Aorta (tissue), 5 donors: ENCODE results near the gene CD2. TPM values are rescaled to one million over a fixed set of nuclear protein-coding genes. Genes with fewer than 3 reads are reported as not detected.
A peak's percentile ranks its signal among the peaks of the same experiment; 100 is the strongest.

Experiments
- ATAC-seq: fragments of 200-7000 bp; cut with Tn5 transposase; one replicate; pipeline ENCODE4 v1.9.1; 2022; ENCODE audit warnings: moderate library complexity; ENCODE audit not compliant: low FRiP score
- DNase-seq, 2 donors: peaks; one replicate each; pipeline ENCODE4 v3.0.0-alpha.2; 2020
- H3K27ac ChIP-seq, 2 donors: one replicate each; pipeline ENCODE4 v1.5.1; 2013; ENCODE audit warnings: low read length in 2 of 2, mild to moderate bottlenecking in 2 of 2, moderate library complexity in 2 of 2, control low read depth in 1 of 2, inconsistent platforms in 1 of 2, low read depth in 1 of 2
- H3K27me3 ChIP-seq, 2 donors: one replicate each; pipeline ENCODE4 v1.6.1; 2013; ENCODE audit warnings: control low read depth in 1 of 2, low read length in 1 of 2, mild to moderate bottlenecking in 1 of 2, moderate library complexity in 1 of 2; ENCODE audit not compliant: insufficient read depth in 2 of 2, control insufficient read depth in 1 of 2
- H3K36me3 ChIP-seq, 2 donors: one replicate each; pipeline ENCODE4 v1.6.1; 2013; ENCODE audit warnings: control low read depth in 1 of 2, low read length in 1 of 2, mild to moderate bottlenecking in 1 of 2; ENCODE audit not compliant: insufficient read depth in 2 of 2, control insufficient read depth in 1 of 2
- H3K4me1 ChIP-seq, 2 donors: one replicate each; pipeline ENCODE4 v1.6.1; 2013; ENCODE audit warnings: low read length in 2 of 2, control low read depth in 1 of 2, mild to moderate bottlenecking in 1 of 2, moderate library complexity in 1 of 2; ENCODE audit not compliant: insufficient read depth in 2 of 2, control insufficient read depth in 1 of 2
- H3K4me3 ChIP-seq, 2 donors: one replicate each; pipeline ENCODE4 v1.5.1; 2013; ENCODE audit warnings: low read length in 2 of 2, control low read depth in 1 of 2, mild to moderate bottlenecking in 1 of 2
- H3K9me3 ChIP-seq: one replicate; pipeline ENCODE4 v1.6.1; 2013; ENCODE audit warnings: mild to moderate bottlenecking, low read length; ENCODE audit not compliant: control insufficient read depth
- WGBS, 2 donors: extraction: QIAGEN DNeasy Blood & Tissue Kit; methylation state at CpG; one replicate each; pipeline ENCODE4 v1.1.7; 2013; 5-methylcytosine and 5-hydroxymethylcytosine counted together
- intact Hi-C, 2 donors: fragments of 100-400 bp; cut with DNase I; formaldehyde crosslinking; loops; one replicate each; pipeline versions ENCODE4 v1.14.2 to v1.15.0; 2022
- long read RNA-seq, 2 donors: library from polyadenylated mRNA; unstranded; transcript quantifications; one replicate each; pipeline ENCODE4 v2.0.0, GENCODE V29; 2020 to 2021
- polyA plus RNA-seq, 2 donors: library from polyadenylated mRNA; stranded (reverse); fragments of 200-250 nt; gene quantifications; one replicate each; pipeline ENCODE4 v1.2.3, GENCODE V29; 2013
- total RNA-seq, 2 donors: library from RNA; stranded (reverse); fragmentation: NEBNext Ultra II Directional; extraction: Animal tissue kit (Norgen Biotek cat#: 25700); gene quantifications; one replicate each; pipeline ENCODE4 v1.2.1, GENCODE V29; 2021
- donor health status: healthy with polysubstance abuse.
- donor health status: Bipolar disorder and iron deficiency.
- donor health status: DM: no; HTN: no; CAD: no.
- donor health status: DM: no; HTN: no; CAD: no.
- donor health status: DM: yes; HTN: yes; CAD: no.

CD2 gene, protein sequence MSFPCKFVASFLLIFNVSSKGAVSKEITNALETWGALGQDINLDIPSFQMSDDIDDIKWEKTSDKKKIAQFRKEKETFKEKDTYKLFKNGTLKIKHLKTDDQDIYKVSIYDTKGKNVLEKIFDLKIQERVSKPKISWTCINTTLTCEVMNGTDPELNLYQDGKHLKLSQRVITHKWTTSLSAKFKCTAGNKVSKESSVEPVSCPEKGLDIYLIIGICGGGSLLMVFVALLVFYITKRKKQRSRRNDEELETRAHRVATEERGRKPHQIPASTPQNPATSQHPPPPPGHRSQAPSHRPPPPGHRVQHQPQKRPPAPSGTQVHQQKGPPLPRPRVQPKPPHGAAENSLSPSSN
- total RNA-seq, result 1 to 10 TPM; 4.3 to 5.5 TPM
- polyA plus RNA-seq, result 10 to 100 TPM in 1 of 2 donors, under 1 TPM in 1; 0.74 to 12.0 TPM
- long read RNA-seq, donor 1, transcript CD2-202 (5 exons, 1,609 nt), result major isoform, 5 of 6 reads
- long read RNA-seq, donor 1, partial matches to known transcripts, result 0 of 6 reads
- long read RNA-seq, donor 1, other reads (novel, unspliced or antisense), result 1 of 6 reads
- long read RNA-seq, donor 2, partial matches to known transcripts, result 0 of 2 reads
- long read RNA-seq, donor 2, other reads (novel, unspliced or antisense), result 1 of 2 reads

DNA sequence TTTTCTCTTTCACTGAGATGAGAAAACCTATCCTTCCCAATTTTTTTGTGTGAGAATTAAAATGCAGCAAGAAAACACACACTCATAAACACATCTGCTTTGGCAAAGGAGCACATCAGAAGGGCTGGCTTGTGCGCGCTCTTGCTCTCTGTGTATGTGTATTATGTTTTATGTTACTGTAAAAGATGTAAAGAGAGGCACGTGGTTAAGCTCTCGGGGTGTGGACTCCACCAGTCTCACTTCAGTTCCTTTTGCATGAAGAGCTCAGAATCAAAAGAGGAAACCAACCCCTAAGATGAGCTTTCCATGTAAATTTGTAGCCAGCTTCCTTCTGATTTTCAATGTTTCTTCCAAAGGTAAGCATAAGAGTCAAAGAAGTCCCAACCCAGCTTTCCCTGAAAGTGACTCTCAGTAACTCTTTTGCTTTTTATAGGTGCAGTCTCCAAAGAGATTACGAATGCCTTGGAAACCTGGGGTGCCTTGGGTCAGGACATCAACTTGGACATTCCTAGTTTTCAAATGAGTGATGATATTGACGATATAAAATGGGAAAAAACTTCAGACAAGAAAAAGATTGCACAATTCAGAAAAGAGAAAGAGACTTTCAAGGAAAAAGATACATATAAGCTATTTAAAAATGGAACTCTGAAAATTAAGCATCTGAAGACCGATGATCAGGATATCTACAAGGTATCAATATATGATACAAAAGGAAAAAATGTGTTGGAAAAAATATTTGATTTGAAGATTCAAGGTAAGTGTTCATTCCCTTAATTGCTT, at the start of gene CD2:
CD2 (plus strand) TSS at position 233 of the 780 bp plus-strand sequence; CDS start at position 296, 63 bp downstream.
- no peaks in the 10 kb centered on the region for H3K36me3 ChIP-seq
- H3K27ac ChIP-seq, result no peak within 1 kb of the TSS
- ATAC-seq (no peak), DNase-seq (no peak)
- H3K4me1 ChIP-seq, result no peaks in the 10 kb centered on the region
- WGBS, 2 donors, result 83 to 86% methylated on average over 7 of the region's 7 CpGs
- H3K9me3 ChIP-seq, result no peaks in the 10 kb centered on the region
- no peak within 1 kb of the TSS for H3K4me3 ChIP-seq
- intact Hi-C loops, result no loop called here
- H3K27me3 ChIP-seq, result no peaks in the 10 kb centered on the region

GRCh38 chr1:116706123-116706522, 48.1 kb upstream of the CD2 start:
- Histone ChIP-seq H3K4me3 (no peak overlapping the region), H3K36me3 (no peaks in the 10 kb centered on the region), H3K4me1 (peaks cover 0 to 5% of the 10 kb centered on the region in 2 donors), H3K27me3 (no peaks in the 10 kb centered on the region), H3K9me3 (no peaks in the 10 kb centered on the region), H3K27ac (no peak overlapping the region)
- intact Hi-C loops, result no loop called here
- 83 to 91% methylated on average over 2 of the region's 2 CpGs for WGBS, 2 donors
- DNase-seq (no peak), ATAC-seq (no peak)

- no peak overlapping the region for H3K4me3 ChIP-seq
- H3K4me1 ChIP-seq, result peaks cover 0 to 8% of the 10 kb centered on the region in 2 donors
- no peak for ATAC-seq
- intact Hi-C loops, result no loop called here
- no peak overlapping the region for H3K27ac ChIP-seq
- H3K9me3 ChIP-seq, result no peaks in the 10 kb centered on the region
- H3K36me3 ChIP-seq, result no peaks in the 10 kb centered on the region
- DNase-seq, result no peak
- no peaks in the 10 kb centered on the region for H3K27me3 ChIP-seq
Observed at GRCh38 chr1:116706841-116707240, 47.4 kb upstream of the CD2 start.

DNA sequence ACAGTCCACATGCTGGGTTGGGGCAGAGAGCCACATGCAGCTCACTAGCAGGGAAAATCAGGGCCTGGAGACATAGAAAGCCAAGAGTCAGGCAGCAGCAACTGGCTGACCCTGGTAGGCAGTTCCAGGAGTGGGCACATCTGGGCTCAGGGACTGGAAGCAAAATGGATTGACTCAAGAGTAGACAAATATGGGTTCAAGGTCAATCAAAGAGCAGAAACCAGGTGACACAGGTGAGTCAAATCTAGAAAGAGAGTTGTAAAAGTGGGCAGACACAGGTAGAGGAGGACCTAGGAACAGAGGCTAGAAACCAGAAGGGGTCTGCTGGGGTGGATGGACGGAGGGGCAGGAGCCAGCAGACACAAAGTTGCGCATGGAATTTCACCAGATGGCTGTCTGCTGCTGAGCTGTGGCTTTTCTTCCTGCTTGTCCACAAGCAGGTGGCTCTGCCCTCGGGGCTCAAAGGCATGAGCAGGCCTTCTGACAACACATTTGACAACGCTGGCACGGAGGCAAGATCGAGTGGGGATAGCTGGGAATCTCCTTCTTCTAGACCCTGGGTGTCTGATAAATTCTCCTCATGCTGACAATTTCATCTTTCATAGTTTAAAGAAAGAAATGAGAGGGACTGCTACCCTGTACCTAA, 45.9 kb upstream of the CD2 start:
- ATAC-seq, result no peak
- H3K36me3 ChIP-seq, result no peaks in the 10 kb centered on the region
- no peak for DNase-seq
- H3K27ac ChIP-seq, result no peak overlapping the region
- no peaks in the 10 kb centered on the region for H3K27me3 ChIP-seq
- WGBS, 2 donors, result 91 to 93% methylated on average over 6 of the region's 6 CpGs
- intact Hi-C loops, result no loop called here
- H3K9me3 ChIP-seq, result no peaks in the 10 kb centered on the region
- peaks cover 0 to 8% of the 10 kb centered on the region in 2 donors for H3K4me1 ChIP-seq
- no peak overlapping the region for H3K4me3 ChIP-seq

DNA sequence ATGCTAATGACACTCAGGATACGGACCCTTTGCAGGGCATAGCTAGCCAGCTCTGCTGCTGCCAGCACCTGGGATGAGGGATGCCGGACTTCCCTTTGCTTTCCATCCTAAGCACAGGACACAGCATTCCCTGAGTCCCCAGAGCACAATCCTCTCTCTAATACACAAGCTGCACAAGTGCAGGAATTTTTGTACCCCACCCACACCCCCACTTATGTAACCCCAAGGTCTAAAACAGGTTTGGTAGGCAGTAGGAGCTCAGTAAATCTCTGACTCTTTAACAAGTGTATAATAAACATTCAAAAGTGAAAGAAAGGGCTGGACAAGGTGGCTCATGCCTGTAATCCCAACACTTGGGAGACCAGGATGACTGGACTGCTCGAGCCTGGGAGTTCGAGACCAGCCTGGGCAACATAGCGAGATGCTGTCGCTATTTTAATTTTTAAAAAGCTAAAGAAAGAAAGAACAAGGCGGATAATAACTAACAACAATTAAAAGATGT, 44.5 kb upstream of the CD2 start:
- Histone ChIP-seq H3K27me3 (no peaks in the 10 kb centered on the region), H3K9me3 (no peaks in the 10 kb centered on the region), H3K4me1 (peaks cover 0 to 8% of the 10 kb centered on the region in 2 donors), H3K4me3 (no peak overlapping the region), H3K27ac (no peak overlapping the region), H3K36me3 (no peaks in the 10 kb centered on the region)
- ATAC-seq (no peak), DNase-seq (no peak)
- WGBS, 2 donors, result 94 to 97% methylated on average over 7 of the region's 7 CpGs
- intact Hi-C loops, result no loop called here

- peak; percentile 52 for ATAC-seq
- H3K27ac ChIP-seq, result no peak overlapping the region
Observed at GRCh38 chr1:116710420-116711262, 43.6 kb upstream of the CD2 start.

DNA sequence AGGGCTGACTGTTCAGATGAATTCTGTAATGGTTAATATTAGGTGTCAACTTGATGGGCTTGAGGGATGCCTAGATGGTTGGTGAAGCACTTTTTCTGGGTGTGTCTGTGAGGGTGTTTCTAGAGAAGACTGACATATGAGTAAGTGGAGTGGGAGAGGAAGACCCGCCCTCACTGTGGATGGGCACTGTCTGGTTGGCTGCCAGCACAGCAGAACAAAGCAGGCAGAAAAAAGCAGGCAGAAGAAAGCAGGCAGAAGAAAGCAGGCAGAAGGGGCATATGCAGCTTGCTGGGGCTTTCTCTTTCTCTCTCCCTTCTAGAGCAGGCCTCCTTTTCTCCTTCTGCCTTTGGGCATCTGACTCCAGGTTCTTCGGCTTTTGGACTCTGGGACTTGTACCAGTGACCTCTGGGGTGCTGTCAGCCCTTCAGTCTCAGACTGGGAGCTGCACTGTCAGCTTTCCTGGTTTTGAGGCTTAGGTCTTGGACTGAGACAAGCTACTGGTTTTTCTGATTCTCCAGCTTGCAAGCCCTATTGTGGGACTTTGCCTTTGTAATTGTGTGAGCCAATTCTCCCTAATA, 42.9 kb upstream of the CD2 start:
- no peak overlapping the region for H3K27ac ChIP-seq
- no peaks in the 10 kb centered on the region for H3K36me3 ChIP-seq
- no peaks in the 10 kb centered on the region for H3K27me3 ChIP-seq
- H3K4me1 ChIP-seq, result peaks cover 0 to 8% of the 10 kb centered on the region in 2 donors
- WGBS, 2 donors, result 33 to 47% methylated on average over 2 of the region's 2 CpGs
- intact Hi-C loops, result no loop called here
- DNase-seq (no peak), ATAC-seq (no peak)
- no peaks in the 10 kb centered on the region for H3K9me3 ChIP-seq
- no peak overlapping the region for H3K4me3 ChIP-seq

More at GRCh38 chr1:116710420-116711262, 43.6 kb upstream of the CD2 start:
- Histone ChIP-seq H3K27me3 (no peaks in the 10 kb centered on the region), H3K9me3 (no peaks in the 10 kb centered on the region), H3K4me3 (no peak overlapping the region), H3K36me3 (no peaks in the 10 kb centered on the region), H3K4me1 (peaks cover 0 to 8% of the 10 kb centered on the region in 2 donors)
- no peak for DNase-seq
- intact Hi-C loops, result no loop called here
- WGBS, 2 donors, result 52% methylated on average over 2 of the region's 2 CpGs
